OCI-LY1 (cell line): ENCODE measurements around the gene EID3.

Experiments
- CTCF ChIP-seq: fragments of 200-600 bp; sonication (generic), shearing (Covaris generic); IDR thresholded peaks from 2 replicates; pipeline ENCODE4 v1.5.1; 2017; ENCODE audit warnings: mild to moderate bottlenecking, antibody characterized with exemption, low read length, moderate library complexity, mixed read lengths
- EZH2 ChIP-seq: fragments of 200-600 bp; sonication (generic), shearing (Covaris generic); IDR thresholded peaks from 2 replicates; pipeline ENCODE4 v1.8.0; 2017; ENCODE audit warnings: borderline replicate concordance, mixed run types, mild to moderate bottlenecking, antibody characterized with exemption, low read length, moderate library complexity, mixed read lengths

DNA sequence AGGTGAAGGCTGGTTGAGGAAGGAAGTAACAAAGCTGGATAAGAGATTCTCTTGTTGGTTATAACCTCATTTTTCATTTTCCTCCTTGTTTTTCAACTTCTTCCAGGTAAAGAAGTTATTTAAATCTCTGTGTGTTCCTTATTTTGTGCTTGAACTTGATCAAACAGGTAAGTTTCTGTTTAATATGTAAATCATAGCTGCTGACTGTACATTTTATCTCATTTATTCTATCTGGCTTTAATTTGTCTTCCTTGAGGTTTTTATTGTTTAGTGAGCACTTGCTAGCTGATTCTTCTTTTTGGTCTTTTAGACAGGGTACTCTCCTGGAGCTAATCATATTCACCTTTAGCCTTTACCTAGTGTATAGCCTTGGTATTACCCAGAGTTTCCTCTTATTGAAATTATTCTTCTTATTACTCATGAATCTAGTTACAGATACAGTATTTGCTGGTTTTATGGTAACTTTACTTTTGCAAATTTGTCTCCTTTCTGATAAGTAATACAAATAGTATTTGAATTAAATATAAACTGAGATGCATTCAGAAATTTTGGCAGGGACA, 45.5 kb upstream of the EID3 start:
- TF ChIP-seq EZH2 = no peak
- TF ChIP-seq CTCF = no peak
